ENCODE measurements around the gene PRDX2. TPM values are rescaled to one million over a fixed set of nuclear protein-coding genes. Genes with fewer than 3 reads are reported as not detected.

The PRDX2 gene
- total and polyA plus RNA-seq, 2 donors from 2014 or later = 171 to 664 TPM

DNA sequence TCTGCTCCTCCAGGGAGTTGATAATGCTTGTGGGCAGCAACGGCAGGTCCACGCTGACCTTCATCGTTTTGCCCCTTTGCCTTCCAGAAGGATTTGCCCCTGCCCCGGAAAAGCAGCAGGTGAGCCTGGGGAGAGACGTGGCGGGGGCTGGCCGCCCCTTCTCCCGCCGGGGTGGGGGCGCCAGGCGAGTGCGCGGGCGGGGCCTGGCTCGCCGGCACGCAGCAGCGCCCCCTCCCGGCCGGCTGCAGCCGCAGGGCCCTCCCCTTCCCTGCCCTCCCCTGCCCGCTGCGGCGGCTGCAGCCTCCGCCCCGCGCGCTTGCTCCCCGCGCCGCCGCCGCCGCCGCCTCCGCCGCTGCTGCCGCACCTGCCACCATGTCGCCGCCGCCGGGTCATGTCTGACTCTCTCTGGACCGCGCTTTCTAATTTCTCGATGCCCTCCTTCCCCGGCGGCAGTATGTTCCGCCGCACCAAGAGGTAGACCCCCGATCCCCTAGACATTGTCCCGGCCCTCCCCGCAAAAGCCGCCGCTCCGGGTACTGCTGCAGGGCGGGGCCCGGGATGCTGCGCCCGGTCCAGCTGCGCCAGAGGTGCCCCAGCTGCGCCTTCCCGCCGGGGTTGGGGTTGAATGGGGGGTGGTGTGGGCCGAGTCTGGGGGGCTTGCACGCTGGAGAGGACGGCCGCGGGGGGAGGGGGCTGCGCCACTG lies 36.7 kb upstream of the PRDX2 start, which contains the start of gene MAST1:
Gene MAST1 (plus strand): TSS at position 334 of the 704 bp plus-strand sequence. CDS start 58 bp downstream, at position 392.
- DNase-seq (peak in 3 of 5 donors; percentile 17 to 64 (median 51)), FAIRE-seq (no peak)
- H3K27me3 ChIP-seq (ENCODE audit: control insufficient read depth, insufficient read depth, low read length) = peaks cover 45% of the 10 kb centered on the region
- peaks cover 0 to 2% (median 0%) of the 10 kb centered on the region in 3 donors for H3K4me1 ChIP-seq (ENCODE audit: control insufficient read depth in 2 of 3, insufficient read depth in 2 of 3, low read depth in 1 of 3, low read length in 3 of 3)
- H3K9me3 ChIP-seq (ENCODE audit: control insufficient read depth in 2 of 3, insufficient read depth in 1 of 3, low read length in 3 of 3) = no peaks in the 10 kb centered on the region
- H3K9ac ChIP-seq (ENCODE audit: low read length in 3 of 3) = no peak within 1 kb of the TSS
- intact Hi-C loops (cut with DNase I) = no loop called here
- no peak within 1 kb of the TSS for H3K4me3 ChIP-seq (ENCODE audit: low read length in 3 of 3)
- TF ChIP-seq, protein P1, sequence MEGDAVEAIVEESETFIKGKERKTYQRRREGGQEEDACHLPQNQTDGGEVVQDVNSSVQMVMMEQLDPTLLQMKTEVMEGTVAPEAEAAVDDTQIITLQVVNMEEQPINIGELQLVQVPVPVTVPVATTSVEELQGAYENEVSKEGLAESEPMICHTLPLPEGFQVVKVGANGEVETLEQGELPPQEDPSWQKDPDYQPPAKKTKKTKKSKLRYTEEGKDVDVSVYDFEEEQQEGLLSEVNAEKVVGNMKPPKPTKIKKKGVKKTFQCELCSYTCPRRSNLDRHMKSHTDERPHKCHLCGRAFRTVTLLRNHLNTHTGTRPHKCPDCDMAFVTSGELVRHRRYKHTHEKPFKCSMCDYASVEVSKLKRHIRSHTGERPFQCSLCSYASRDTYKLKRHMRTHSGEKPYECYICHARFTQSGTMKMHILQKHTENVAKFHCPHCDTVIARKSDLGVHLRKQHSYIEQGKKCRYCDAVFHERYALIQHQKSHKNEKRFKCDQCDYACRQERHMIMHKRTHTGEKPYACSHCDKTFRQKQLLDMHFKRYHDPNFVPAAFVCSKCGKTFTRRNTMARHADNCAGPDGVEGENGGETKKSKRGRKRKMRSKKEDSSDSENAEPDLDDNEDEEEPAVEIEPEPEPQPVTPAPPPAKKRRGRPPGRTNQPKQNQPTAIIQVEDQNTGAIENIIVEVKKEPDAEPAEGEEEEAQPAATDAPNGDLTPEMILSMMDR (IDR thresholded peaks at IDR 0.05; ENCODE audit: borderline replicate concordance, extremely low read depth, insufficient read depth) = peak; percentile 42
- H3K36me3 ChIP-seq (ENCODE audit: control insufficient read depth in 2 of 3, insufficient read depth in 3 of 3, low read length in 3 of 3) = no peaks in the 10 kb centered on the region
- H3K27ac ChIP-seq (ENCODE audit: low read depth in 2 of 2, low read length in 2 of 2) = no peak within 1 kb of the TSS

DNA sequence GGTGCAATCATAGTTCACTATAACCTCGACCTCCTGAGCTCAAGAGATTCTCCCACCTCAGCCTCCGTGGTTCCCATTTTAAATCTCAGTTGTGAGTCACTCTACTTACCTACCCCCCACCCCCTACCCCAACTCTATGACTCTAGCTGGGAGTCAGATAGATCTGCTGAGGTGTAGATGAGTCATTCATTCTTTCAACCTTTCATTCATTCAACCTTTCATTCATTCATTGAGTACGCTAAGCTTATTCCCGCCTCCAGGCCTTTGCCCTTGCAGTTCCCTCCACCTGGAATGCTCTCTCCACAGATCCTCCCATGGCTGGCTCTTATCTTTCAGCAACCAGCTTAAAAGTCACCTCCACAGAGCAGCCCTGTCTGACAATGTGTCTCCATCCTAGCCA lies 35.6 kb upstream of the PRDX2 start:
- no peak overlapping the region for H3K27ac ChIP-seq (ENCODE audit: low read depth in 2 of 2, low read length in 2 of 2)
- H3K4me1 ChIP-seq (ENCODE audit: control insufficient read depth in 2 of 3, insufficient read depth in 2 of 3, low read depth in 1 of 3, low read length in 3 of 3) = peaks cover 0 to 5% (median 0%) of the 10 kb centered on the region in 3 donors
- H3K9me3 ChIP-seq (ENCODE audit: control insufficient read depth in 2 of 3, insufficient read depth in 1 of 3, low read length in 3 of 3) = no peaks in the 10 kb centered on the region
- FAIRE-seq (no peak), DNase-seq (no peak)
- peaks cover 45% of the 10 kb centered on the region for H3K27me3 ChIP-seq (ENCODE audit: control insufficient read depth, insufficient read depth, low read length)
- no peaks in the 10 kb centered on the region for H3K36me3 ChIP-seq (ENCODE audit: control insufficient read depth in 2 of 3, insufficient read depth in 3 of 3, low read length in 3 of 3)
- no peak overlapping the region for H3K9ac ChIP-seq (ENCODE audit: low read length in 3 of 3)
- TF ChIP-seq, protein P1 (IDR thresholded peaks at IDR 0.05; ENCODE audit: borderline replicate concordance, extremely low read depth, insufficient read depth) = no peak
- H3K4me3 ChIP-seq (ENCODE audit: low read length in 3 of 3) = no peak overlapping the region
- intact Hi-C loops (cut with DNase I) = no loop called here

DNA sequence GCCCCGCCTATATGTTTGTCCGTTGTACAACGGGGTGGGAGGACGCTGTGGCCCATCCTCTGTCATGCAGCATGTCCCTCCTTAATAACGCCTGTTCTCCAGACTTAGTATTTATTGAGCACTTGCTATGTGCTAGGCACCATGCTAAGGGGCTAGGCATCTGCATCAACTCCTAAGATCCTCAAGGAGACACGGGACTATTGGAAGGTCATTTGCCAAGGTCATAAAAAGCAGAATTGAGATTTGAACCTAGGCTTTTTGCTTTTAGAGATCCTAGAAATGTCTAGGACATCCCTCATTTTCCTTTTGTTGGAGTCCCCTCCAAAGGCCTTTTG lies 34.9 kb upstream of the PRDX2 start:
- TF ChIP-seq, protein P1 (IDR thresholded peaks at IDR 0.05; ENCODE audit: borderline replicate concordance, extremely low read depth, insufficient read depth) = no peak
- Histone ChIP-seq H3K27me3 (ENCODE audit: control insufficient read depth, insufficient read depth, low read length) (peaks cover 45% of the 10 kb centered on the region), H3K4me1 (ENCODE audit: control insufficient read depth in 2 of 3, insufficient read depth in 2 of 3, low read depth in 1 of 3, low read length in 3 of 3) (peaks cover 0 to 5% (median 0%) of the 10 kb centered on the region in 3 donors), H3K9ac (ENCODE audit: low read length in 3 of 3) (no peak overlapping the region), H3K36me3 (ENCODE audit: control insufficient read depth in 2 of 3, insufficient read depth in 3 of 3, low read length in 3 of 3) (no peaks in the 10 kb centered on the region), H3K27ac (ENCODE audit: low read depth in 2 of 2, low read length in 2 of 2) (no peak overlapping the region), H3K4me3 (ENCODE audit: low read length in 3 of 3) (no peak overlapping the region), H3K9me3 (ENCODE audit: control insufficient read depth in 2 of 3, insufficient read depth in 1 of 3, low read length in 3 of 3) (no peaks in the 10 kb centered on the region)
- FAIRE-seq = no peak
- intact Hi-C loops (cut with DNase I) = no loop called here
- no peak for DNase-seq
